MCF 10A (cell line): Measurements from ENCODE around the gene RPRML. TPM values are rescaled to one million over a fixed set of nuclear protein-coding genes. Genes with fewer than 3 reads are reported as not detected.
"Not testable (repeated sequence)": the region's sequence is repeated elsewhere in the genome, so short reads cannot be mapped to it uniquely, and the experiment has no call there.

ENCODE experiments used
- BruUV-seq: library from RNA; stranded (reverse); fragments of 400-500 nt; replicated peaks from 2 replicates; lab custom pipeline; 2021; lab: Mats Ljungman, UMichigan
- CTCF ChIA-PET: fragments of 300-600 bp; sonication (Branson Sonifier 250); formaldehyde crosslinking; extraction: SDS; loops from one replicate; lab custom pipeline; 2021; ENCODE audit warnings: antibody characterized with exemption, inconsistent platforms; lab: Yijun Ruan, JAX
- POLR2A ChIA-PET: fragments of 300-600, 350-650 bp; sonication (Branson Sonifier 250); formaldehyde crosslinking; extraction: SDS; loops from one replicate; lab custom pipeline; 2020; ENCODE audit warnings: antibody characterized with exemption, inconsistent platforms; lab: Yijun Ruan, JAX
- DNase-seq: peaks from one replicate; pipeline ENCODE4 v3.0.0-alpha.2; 2018; ENCODE audit not compliant: unreplicated experiment
- H3K27ac Mint-ChIP-seq: one replicate; pipeline ENCODE4 v1.8.0; 2022; ENCODE audit warnings: mild to moderate bottlenecking, low read depth, mixed read lengths; ENCODE audit not compliant: unreplicated experiment
- H3K27me3 Mint-ChIP-seq: one replicate; pipeline ENCODE4 v1.8.0; 2022; ENCODE audit warnings: mixed read lengths; ENCODE audit not compliant: insufficient read depth, unreplicated experiment
- H3K36me3 Mint-ChIP-seq: one replicate; pipeline ENCODE4 v1.8.0; 2022; ENCODE audit warnings: mild to moderate bottlenecking, moderate library complexity, mixed read lengths; ENCODE audit not compliant: insufficient read depth, unreplicated experiment
- H3K4me1 Mint-ChIP-seq: one replicate; pipeline ENCODE4 v1.8.0; 2022; ENCODE audit warnings: mixed read lengths; ENCODE audit not compliant: insufficient read depth, unreplicated experiment
- H3K4me3 Mint-ChIP-seq: one replicate; pipeline ENCODE4 v1.8.0; 2022; ENCODE audit warnings: mild to moderate bottlenecking, moderate library complexity, mixed read lengths; ENCODE audit not compliant: unreplicated experiment
- H3K9me3 Mint-ChIP-seq: one replicate; pipeline ENCODE4 v1.8.0; 2022; ENCODE audit warnings: mixed read lengths; ENCODE audit not compliant: unreplicated experiment
- CTCF ChIP-seq: fragments of 200-600 bp; IDR thresholded peaks from one replicate; pipeline ENCODE4 v1.8.0; 2022; ENCODE audit warnings: antibody characterized with exemption, mild to moderate bottlenecking; ENCODE audit not compliant: unreplicated experiment
- intact Hi-C: fragments of 100-400 bp; cut with micrococcal nuclease; formaldehyde crosslinking; loops from 2 replicates; pipeline ENCODE4 v1.14.1; 2022
- total RNA-seq: library from RNA; stranded (reverse); gene quantifications from 2 replicates; pipeline ENCODE4 v1.2.3, GENCODE V29; 2022

Gene RPRML
- total RNA-seq, 1 experiment from 2014 or later = not detected

GRCh38 chr17:46958041-46958591 is 20.9 kb downstream of the RPRML start:
- no peak for DNase-seq
- no TSS peak for BruUV-seq
- H3K9me3 Mint-ChIP-seq = no peaks in the 10 kb centered on the region
- TF ChIP-seq CTCF = no peak
- H3K27me3 Mint-ChIP-seq = peaks cover 69% of the 10 kb centered on the region
- no peak overlapping the region for H3K27ac Mint-ChIP-seq
- H3K4me1 Mint-ChIP-seq = peaks cover 6% of the 10 kb centered on the region
- H3K4me3 Mint-ChIP-seq = no peak overlapping the region
- ChIA-PET POLR2A (interaction anchor here (0.6 kb wide), 1 partner anchor 1665 kb away, joined by 3 read pairs; no protein-coding TSS in a partner anchor), CTCF (interaction anchor here (0.5 kb wide), 1 partner anchor 18 kb away, joined by 3 read pairs; no protein-coding TSS in a partner anchor)
- no peaks in the 10 kb centered on the region for H3K36me3 Mint-ChIP-seq
- intact Hi-C loops = no loop called here

- CTCF ChIA-PET, H3K4me3 Mint-ChIP-seq, BruUV-seq, H3K27ac Mint-ChIP-seq, DNase-seq, H3K9me3 Mint-ChIP-seq, H3K4me1 Mint-ChIP-seq, intact Hi-C loops, H3K36me3 Mint-ChIP-seq: not testable (repeated sequence)
- POLR2A ChIA-PET = interaction anchor here (1.1 kb wide), 1 partner anchor 9 kb away, joined by 3 read pairs; no protein-coding TSS in a partner anchor
- H3K27me3 Mint-ChIP-seq = peaks cover 61% of the 10 kb centered on the region
These were observed 25.9 kb downstream of the RPRML start for GRCh38 chr17:46953191-46953590.

- no peak for DNase-seq
- intact Hi-C loops = no loop called here
- H3K27ac Mint-ChIP-seq = no peak overlapping the region
- no peaks in the 10 kb centered on the region for H3K9me3 Mint-ChIP-seq
- peaks cover 7% of the 10 kb centered on the region for H3K4me1 Mint-ChIP-seq
- H3K4me3 Mint-ChIP-seq = no peak overlapping the region
- peaks cover under 1% of the 10 kb centered on the region for H3K36me3 Mint-ChIP-seq
- CTCF ChIA-PET = interaction anchor here (0.6 to 1.3 kb wide), 3 partner anchors 8 to 57 kb away, joined by 3 to 4 read pairs (median 3); no protein-coding TSS in a partner anchor
- TF ChIP-seq CTCF = no peak
- no TSS peak for BruUV-seq
- POLR2A ChIA-PET = interaction anchor here (1.1 kb wide), 1 partner anchor 8 kb away, joined by 3 read pairs; no protein-coding TSS in a partner anchor
- peaks cover 50% of the 10 kb centered on the region for H3K27me3 Mint-ChIP-seq
These were observed 26.9 kb downstream of the RPRML start for GRCh38 chr17:46952115-46952514.

GRCh38 chr17:46951706-46952105 is 27.3 kb downstream of the RPRML start:
- BruUV-seq = no TSS peak
- H3K27ac Mint-ChIP-seq = no peak overlapping the region
- intact Hi-C loops = no loop called here
- H3K27me3 Mint-ChIP-seq = peaks cover 46% of the 10 kb centered on the region
- no peaks in the 10 kb centered on the region for H3K9me3 Mint-ChIP-seq
- peaks cover 5% of the 10 kb centered on the region for H3K36me3 Mint-ChIP-seq
- no peak for TF ChIP-seq CTCF
- peaks cover 7% of the 10 kb centered on the region for H3K4me1 Mint-ChIP-seq
- no peak overlapping the region for H3K4me3 Mint-ChIP-seq
- ChIA-PET POLR2A (no interaction called here), CTCF (interaction anchor here (0.6 to 1.3 kb wide), 3 partner anchors 9 to 57 kb away, joined by 3 to 4 read pairs (median 3); no protein-coding TSS in a partner anchor)
- DNase-seq = no peak
